NCI-H2107 treated with DMSO at 0.1 percent for 48 hours (cell line): ENCODE data around the gene PPM1E.

Source experiments
- DNase-seq: peaks from one replicate; lab custom pipeline; 2025; ENCODE audit not compliant: unreplicated experiment; lab: John Stamatoyannopoulos, UW

Gene PPM1E

DNA sequence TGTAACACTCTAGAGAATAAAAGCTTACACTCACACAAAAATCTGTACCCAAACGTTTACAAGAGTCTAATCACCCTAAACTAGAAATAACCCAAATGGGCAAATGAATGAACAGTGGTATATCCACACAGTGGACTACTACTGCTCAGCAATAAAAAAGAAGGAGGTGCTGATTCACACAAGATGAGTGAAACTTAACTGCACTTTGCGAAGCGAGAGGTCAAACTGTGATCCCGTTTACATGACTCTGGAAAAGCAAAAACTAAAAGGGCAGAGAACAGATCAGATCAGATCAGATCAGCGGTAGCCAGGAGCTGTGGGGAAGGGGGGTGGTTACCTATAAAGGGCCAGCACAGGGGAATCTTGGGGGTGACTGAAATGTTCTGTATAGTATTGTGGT lies 237.7 kb downstream of the PPM1E start:
- DNase-seq, result no peak

DNA sequence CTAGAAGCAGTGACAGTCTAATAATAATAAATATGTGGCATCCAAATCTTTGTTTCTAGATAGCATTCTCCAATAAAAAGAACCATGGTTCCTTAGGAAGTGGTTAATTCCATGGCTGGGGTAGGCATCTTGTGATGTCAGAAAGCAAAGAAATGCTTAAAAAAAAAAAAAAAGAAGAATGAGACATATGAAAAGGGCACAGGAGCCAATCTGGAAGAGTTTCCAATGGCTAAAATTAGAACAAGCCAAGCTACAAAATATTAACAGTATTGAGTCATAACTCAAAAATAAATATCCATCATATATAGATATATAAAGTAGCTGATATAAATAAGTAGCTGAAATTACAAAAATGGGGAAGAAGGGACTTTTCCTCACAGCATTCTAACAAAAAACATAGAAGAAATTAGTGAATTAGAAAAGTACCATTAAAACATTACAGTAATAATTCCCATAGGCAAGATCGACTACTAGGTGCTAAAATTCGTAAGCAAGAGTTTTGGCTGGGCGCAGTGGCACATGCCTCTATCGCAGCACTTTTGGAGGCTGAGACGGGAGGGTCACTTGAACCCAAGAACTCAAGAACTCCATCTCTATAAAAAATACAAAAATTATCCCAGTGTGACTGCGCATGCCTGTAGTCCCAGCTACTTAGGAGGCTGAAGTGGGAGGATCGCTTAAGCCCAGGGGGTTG lies 239.7 kb downstream of the PPM1E start:
- DNase-seq, result no peak

DNA sequence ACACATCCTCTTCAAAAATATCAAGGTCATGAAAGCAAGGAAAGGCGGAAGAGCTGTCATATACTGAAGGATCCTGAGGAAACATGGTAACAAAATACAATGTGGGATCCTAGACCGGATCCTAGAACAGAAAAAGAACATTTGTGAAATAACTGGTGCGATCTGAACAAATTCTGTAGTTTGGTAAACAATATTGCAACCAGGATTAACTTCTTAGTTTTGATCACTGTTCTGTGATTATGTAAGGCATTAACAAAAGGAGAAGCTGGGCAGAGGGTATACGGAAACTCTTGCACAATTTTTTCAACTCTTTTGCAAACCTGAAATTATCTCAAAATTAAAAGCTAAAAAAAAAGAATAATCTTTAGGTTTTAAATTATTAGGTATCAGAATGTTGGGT lies 241.3 kb downstream of the PPM1E start:
- DNase-seq, result no peak

DNA sequence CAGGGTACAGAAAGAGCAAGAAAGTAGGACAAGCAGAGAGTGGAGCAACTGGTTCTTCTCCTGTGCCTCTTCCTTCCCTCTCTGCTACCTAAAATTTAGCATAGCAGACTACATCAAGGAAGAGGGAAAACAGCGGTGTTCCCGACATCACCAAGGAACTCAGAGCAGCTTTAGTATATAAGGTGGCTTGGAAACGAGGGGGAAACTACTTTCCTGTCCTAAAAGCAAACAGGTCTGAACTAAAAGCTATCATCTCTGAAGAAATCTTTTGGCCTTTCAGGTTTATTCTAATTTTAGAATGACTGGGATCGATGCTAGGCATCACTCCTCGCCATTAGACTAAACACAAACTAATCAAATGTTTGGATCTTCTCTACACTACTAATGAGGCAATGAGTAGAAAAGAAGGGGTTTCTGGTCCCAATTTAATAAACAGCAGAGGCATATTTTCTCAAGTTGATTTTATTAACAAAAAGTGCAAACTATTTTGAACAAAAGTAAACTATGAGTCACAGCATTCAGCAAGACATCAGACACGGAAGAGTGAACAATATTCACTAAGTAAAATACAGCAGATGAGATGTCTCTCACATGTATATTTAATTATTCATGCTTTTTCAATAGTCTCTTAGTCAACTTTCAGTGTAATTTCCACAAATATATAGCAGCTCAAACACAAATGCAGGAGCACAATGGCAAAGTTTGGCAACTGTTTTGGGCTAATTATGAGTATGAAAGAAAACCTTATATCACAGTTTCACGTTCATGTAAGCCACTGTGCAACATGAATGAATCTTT lies 242.3 kb downstream of the PPM1E start:
- no peak for DNase-seq

DNA sequence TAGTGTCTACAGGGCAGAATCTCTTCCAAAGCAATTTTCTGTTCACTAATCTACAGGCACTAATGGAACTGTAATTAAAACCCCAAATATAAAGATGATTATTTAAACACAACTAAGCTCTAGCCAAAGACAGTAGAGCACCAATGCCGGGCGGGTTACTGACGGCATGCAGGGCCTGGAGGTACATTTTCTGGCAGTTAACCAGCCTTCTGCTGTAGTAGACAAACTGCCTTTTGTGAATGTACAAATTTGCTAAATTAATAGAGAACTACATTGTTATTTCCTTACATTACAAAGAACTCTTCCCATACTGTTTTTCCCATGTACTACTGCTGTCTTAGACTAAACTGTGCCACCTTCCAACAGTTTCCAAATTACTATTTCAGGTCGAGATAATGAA lies 243.2 kb downstream of the PPM1E start:
- no peak for DNase-seq

DNA sequence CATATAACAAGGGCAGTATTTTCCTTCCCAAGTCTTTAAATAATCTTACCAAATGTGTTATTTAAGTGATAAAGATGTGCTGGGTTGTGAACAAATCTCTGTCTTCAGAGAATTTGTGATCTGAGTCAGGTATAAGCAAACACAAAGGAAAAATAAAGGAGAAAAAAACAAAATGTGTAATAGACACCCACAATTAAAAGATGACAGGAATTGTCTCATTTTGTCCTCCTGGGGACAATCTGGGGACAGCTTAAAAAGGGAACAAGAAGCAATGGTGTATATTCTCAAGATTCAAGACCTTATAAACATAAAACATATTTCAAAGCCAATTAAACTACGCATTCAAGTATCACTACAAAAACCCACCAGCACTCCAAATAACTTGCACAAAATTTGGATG lies 243.8 kb downstream of the PPM1E start:
- DNase-seq, result no peak

DNA sequence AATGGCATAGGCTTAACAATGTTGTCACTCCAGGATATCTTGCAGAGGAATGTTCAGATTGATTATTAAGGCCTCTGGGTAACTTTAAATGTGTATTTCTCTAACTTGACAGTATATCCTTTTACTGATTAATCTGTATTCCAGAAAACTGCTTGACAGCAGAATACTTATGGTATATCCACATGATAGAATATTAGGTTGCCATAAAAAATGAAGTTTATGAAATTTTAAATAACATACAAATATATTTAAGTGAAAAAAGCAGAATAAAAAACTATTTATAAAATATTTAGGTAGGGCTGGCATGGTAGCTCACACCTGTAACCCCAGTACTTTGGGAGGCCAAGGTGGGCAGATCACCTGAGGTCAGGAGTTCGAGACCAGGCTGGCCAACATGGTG lies 244.4 kb downstream of the PPM1E start:
- no peak for DNase-seq

DNA sequence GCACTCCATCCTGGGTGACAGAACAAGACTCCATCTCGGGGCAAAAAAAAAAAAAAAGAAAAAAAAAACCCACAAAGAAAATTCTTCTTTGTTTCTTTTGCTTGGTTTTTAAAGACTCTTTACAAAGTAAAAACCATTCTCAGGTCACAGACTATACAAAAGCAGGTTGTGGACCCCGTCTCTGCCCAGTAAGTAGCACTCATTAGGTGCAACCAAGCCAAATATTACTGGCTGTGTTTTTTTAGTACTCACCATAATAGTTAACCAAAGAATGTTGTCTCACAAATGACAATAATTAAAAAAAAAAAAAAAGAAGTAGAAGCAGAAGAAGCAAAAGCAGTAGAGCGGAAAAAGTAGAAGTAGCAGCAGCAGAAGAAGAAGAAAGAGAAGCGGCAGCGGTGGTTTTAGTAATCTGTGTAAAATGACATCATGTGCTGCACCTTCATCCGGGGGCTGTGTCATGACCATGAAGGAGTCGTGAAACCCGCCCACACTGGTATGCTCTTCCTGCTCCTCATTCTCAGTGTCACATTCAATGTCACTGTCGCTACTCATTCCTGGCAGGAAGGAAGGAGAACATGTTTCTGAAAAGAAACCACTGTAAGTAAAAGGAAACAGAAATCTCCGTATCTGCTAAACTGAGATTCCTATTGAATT lies 245.6 kb downstream of the PPM1E start:
- no peak for DNase-seq

DNA sequence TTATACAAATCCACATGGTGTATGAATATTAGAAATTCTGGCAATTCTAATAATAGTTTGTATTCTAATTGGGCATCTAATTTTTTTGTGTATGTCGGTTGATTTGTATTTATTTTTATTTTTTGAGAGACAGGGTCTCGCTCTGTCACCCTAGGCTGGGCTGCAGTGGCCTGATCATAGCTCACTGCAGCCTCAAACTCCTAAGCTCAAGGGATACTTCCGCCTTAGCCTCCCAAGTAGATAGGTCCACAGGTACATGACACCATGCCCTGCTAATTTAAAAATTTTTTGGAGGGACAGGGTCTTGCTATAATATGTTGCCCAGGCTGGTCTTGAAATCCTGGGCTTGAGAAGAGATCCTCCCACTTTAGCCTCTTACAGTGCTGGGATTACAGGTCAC lies 246.5 kb downstream of the PPM1E start:
- DNase-seq, result no peak

DNA sequence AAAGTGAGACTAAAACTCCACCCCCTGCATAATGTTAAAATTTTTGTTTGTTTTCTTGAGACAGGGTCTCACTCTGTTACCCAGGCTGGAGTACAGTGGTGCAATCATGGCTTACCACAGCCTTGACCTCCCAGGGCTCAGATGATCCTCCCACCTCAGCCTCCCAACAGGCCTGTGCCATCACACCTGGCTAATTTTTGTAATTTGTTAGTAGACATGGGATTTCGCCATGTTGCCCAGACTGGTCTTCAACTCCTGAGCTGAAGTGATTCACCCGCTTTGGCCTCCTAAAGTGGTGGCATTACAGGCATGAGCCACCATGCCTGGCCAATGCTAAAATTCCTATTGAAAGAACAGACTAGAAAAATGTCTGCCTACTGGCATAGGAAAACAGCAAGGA lies 247.2 kb downstream of the PPM1E start:
- no peak for DNase-seq

DNA sequence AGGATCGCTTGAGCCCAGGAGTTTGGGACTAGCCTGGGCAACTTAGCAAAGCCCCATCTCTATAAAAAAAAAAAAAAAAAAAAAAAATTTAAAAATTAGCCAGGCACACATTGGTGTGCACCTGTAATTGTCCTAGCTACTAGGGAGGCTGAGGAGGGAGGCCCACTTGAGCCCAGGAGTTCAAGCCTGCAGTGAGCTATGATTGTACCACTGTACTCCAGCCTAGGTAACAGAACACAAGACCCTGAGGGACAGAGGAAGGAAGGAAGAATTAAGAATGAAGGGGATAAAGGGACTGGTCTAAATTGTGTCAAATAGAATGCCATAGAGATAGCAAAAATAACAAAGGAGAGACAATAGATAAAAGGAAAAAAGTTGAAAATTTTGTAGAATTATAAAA lies 248.2 kb downstream of the PPM1E start:
- DNase-seq, result no peak

DNA sequence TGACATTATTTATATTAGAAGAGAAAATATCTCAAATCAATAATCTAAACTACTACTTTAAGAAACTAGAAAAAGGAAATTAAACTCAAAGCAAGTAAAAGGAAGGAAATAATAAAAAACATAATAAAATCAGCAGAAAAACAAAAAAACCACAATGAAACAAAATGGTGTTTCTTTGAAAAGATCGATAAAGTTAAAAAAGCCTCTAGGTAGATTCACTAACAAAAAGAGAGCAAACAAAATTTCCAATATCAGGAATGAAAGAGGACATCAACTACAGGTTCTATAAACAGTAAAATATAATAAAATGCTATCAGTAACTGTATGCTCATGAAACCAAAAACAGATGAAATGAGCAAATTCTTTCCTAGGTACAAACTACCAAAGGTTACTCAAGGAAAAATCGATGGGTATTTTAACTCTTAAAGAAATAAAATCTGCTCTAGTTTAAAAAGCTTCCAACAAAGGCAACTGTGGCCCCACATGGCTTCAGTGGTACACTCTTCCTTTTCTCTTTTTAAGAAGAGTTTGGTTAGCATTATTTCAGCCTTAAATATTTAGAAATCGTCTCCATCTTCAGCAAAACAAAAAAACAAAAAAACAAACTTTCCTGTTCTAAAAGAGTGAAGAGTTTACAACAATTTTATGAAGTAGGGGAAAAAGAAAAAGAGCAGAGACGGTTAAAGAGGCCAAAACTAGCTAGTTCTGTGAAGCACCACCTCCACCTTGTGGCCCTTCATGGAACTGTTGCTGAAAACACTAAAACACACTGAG lies 248.9 kb downstream of the PPM1E start:
- DNase-seq, result peak; percentile 59

DNA sequence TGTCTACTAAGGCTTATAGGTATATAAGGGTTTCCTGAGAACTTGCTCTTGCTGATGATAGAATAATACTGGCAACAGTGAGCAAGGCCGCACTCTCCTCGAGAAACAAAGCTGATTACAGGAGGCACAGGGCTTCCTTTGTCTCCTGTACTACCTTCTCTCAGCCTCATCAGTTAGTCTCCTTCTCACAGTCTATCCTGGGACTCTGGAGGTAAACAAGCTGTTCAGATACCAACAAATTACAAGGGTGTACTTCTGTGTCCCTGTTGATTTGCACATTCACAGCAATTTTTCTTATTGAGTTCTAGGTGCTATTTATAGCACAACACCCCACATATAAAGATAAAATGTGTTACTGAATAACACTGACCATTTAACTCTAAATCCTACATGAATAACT lies 252.3 kb downstream of the PPM1E start:
- no peak for DNase-seq

DNA sequence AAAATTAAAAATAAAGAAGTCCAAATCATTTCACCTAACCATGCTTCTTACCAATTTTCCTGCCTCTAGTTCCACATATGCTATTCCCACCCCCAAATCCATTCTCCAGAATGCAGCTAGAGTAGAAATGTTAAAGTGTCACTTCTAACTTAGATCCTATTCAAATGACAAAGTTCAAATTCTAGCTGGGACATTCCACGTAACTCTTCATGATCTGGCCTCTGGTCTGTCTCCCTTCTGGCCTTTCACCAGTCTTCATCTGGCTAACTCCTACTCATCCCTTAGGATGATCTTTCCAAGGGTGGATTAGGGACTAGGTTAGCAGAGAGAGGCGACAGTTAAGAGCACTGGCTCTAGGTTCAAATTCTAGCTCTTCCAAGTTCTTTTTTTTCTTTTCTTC lies 253.1 kb downstream of the PPM1E start:
- DNase-seq, result no peak

DNA sequence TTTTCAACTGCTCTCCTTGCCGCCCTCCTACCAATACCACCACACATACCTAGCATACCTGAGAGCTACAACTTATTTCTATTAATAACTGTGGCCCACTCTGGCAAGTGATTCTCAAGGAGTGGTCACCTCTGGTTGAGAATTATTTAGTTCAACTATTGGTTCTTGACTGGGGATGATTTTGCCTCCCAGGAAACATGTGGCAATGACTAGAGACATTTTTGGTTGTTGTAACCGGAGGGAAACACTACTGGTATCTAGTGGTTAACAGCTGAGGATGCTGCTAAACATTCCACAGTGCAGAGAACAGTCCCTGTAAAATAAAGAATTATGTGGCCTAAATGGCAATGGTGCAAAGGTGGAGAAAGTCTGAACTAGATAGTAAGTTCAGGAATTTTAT lies 254.4 kb downstream of the PPM1E start:
- no peak for DNase-seq

DNA sequence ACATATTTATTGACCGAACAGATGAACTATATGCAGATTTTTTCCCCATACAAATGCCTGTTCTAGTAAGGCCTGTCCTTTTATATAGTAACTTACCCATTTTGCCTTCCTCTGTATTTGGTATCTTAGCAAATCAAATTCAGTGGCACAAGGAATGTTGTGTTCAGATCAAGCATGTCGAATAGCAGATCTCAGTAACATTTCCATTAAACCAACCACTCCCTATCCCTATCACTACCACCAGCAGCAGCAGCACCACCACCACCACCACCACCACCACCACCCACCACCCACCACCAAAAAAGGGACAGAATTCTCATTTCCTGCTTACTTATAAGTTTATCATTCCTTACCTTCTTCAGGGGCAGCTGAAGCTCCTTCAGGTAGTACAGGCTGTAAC lies 256.3 kb downstream of the PPM1E start:
- no peak for DNase-seq

DNA sequence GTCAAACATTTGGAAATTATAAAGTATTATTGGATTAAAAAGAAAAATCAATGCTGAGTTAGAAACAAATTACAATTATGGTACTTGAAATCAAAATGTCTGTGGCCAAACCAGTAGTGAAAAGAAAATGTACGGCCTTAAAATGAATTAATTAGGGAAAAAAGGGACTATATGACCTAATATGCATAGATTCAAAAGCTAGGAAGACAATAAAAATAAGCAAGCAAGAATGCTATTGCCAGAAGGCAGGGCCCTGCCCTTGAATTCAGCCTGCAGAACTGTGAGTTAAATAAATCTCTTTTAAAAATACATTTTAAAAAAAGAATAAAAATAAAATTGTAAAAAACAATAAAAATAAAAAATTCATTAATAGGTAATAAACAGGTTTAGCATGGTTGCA lies 262.4 kb downstream of the PPM1E start:
- DNase-seq, result no peak

DNA sequence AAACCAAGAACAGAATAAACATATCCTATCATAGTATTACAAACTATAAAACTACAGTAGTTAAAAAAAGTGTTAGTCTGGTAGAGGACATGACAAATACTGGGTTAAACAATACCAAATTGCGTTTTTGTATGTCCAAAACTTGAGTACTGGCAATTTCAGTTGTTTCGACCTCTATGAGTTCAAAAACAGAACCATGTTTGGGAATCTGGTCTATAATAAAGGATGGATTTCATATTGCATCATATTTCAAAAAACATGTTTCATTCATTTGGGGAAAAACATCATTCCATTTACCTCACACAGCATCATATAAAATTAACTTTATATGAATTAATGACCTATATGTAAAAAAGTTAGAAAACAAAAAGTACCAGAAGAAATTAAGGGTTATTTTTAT lies 269.3 kb downstream of the PPM1E start:
- no peak for DNase-seq

DNA sequence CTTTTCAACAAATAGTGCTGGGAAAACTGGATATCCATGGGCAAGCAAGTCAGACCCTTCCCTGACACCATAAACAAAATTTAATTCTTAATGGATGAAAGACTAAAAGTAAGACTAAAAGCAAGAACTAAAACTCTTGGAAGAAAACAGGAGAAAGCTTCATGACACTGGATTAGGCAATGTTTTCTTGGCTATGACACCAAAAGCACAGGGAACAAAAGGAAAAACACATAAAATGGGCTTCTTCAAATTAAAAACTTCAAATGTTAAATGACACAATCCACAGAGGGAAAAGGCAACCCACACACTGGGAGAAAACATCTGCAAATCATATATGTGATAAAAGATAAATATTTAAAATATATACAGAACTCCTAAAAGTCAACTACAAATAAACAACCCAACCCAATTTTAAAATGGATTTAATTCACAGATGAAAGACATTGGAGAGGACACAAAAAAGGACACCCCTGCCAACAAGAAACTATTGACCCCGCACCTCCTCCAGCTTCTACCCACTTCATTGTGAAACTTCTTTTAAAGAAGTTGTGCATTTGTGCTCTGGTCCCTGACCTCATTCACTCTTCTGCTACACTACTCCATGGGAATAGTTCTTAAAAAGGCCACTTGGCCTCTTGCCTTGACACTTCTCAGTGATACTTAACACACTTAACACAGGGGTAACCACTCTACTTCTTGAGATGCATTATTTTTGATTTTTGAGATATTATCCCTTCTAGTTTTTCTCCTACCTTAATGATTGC lies 270.7 kb downstream of the PPM1E start:
- DNase-seq, result no peak

DNA sequence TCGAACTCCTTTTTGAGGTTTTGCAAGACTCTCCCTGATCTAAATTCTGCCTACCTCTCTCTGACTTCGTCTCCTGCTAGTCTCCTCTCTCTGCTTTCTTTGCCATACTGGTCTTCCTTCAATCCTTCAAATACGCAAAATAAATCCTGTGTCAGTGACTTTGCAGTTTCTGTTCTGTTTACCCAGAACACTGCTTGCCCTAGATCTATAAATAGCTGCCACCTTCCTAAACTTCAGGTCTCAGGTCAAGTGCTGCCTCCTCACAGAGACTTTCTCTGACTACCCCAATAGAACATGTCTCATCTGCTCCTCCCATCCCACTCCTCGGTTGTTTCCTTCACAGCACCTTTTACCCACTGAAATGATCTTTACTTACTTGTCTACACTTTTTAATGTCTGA lies 272.1 kb downstream of the PPM1E start:
- no peak for DNase-seq

DNA sequence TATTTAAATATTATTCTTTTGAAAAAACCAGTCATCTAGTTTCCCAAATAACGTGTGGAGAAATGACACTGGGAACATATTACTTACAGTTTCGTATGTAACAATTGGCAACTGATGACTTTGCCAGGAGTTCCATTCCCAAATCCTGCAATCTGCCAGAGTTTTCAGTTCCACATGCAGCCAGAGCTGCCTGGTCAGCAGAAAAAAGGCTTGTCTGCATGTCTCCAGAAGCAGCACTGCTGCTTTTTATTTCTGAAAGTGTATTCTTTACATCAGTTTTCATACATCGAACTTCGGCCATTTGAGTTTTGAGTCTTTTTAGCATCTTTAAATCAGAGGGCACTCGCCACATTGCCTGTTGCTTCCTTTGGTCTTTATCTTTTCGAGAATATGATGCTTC lies 272.7 kb downstream of the PPM1E start:
- DNase-seq, result no peak
